Activated T-cell treated with anti-CD3 and anti-CD28 coated beads, Interleukin-2, amount 50 U/mL, for 72 hours (primary cell): ENCODE results near the gene EDARADD. TPM values are rescaled to one million over a fixed set of nuclear protein-coding genes. Genes with fewer than 3 reads are reported as not detected.
A peak's percentile ranks its signal among the peaks of the same experiment; 100 is the strongest.
"Not testable (repeated sequence)": the region's sequence is repeated elsewhere in the genome, so short reads cannot be mapped to it uniquely, and the experiment has no call there.

ENCODE experiments used
- ATAC-seq, 2 donors: fragments of 150-1000 bp; cut with Tn5 transposase; replicated peaks in 1 of 2; 2 replicates each; pipeline ENCODE4 v1.10.0; 2021; ENCODE audit warnings: moderate library complexity in 2 of 2, mild to moderate bottlenecking in 1 of 2
- DNase-seq, 2 donors: peaks; one replicate each; pipeline ENCODE4 v3.0.0; 2021 to 2022; ENCODE audit warnings: mixed read lengths in 1 of 2
- H3K27ac Mint-ChIP-seq: one replicate; pipeline ENCODE4 v1.8.0; 2022; ENCODE audit warnings: mild to moderate bottlenecking, moderate library complexity, mixed read lengths
- H3K27me3 Mint-ChIP-seq: one replicate; pipeline ENCODE4 v1.8.0; 2022; ENCODE audit warnings: low read depth, mixed read lengths
- H3K36me3 Mint-ChIP-seq, 2 donors: one replicate each; pipeline ENCODE4 v1.8.0; 2022; ENCODE audit warnings: mixed read lengths in 2 of 2, mild to moderate bottlenecking in 1 of 2; ENCODE audit not compliant: insufficient read depth in 2 of 2
- H3K4me1 Mint-ChIP-seq: one replicate; pipeline ENCODE4 v1.8.0; 2022; ENCODE audit warnings: low read depth, mixed read lengths
- H3K4me3 Mint-ChIP-seq, 2 donors: one replicate each; pipeline ENCODE4 v1.8.0; 2022; ENCODE audit warnings: mild to moderate bottlenecking in 2 of 2, mixed read lengths in 2 of 2, moderate library complexity in 2 of 2
- H3K9me3 Mint-ChIP-seq, 2 donors: one replicate each; pipeline ENCODE4 v1.8.0; 2022; ENCODE audit warnings: mixed read lengths in 2 of 2
- total RNA-seq, 2 donors: library from RNA; stranded (reverse); gene quantifications; one replicate each; pipeline ENCODE4 v1.2.3, GENCODE V29; 2022

EDARADD gene
- 1 to 10 TPM; 1.9 to 7.1 TPM for total RNA-seq

- Mint-ChIP-seq H3K9me3 (no peaks in the 10 kb centered on the region), H3K36me3 (peaks cover 5 to 10% of the 10 kb centered on the region in 2 donors), H3K27me3 (peaks cover 63% of the 10 kb centered on the region), H3K27ac (peak within 1 kb of the TSS; percentile 86), H3K4me1 (peaks cover 30% of the 10 kb centered on the region), H3K4me3 (peak within 1 kb of the TSS; percentile 89 to 92)
- DNase-seq (no peak), ATAC-seq (no peak)
These were observed at the start of gene EDARADD for GRCh38 chr1:236393681-236394481. Gene EDARADD, plus strand, starts transcription at chr1:236394286. Its CDS starts 159 bp downstream, at chr1:236394445.

- no peaks in the 10 kb centered on the region for H3K36me3 Mint-ChIP-seq
- no peaks in the 10 kb centered on the region for H3K9me3 Mint-ChIP-seq
- no peaks in the 10 kb centered on the region for H3K4me1 Mint-ChIP-seq
- no peak overlapping the region for H3K4me3 Mint-ChIP-seq
- no peak for ATAC-seq
- no peak for DNase-seq
- H3K27ac Mint-ChIP-seq, result no peak overlapping the region
- H3K27me3 Mint-ChIP-seq, result peaks cover 14% of the 10 kb centered on the region
These were observed 48.4 kb upstream of the EDARADD start for GRCh38 chr1:236345728-236346127.

- DNase-seq (no peak), ATAC-seq (no peak)
- H3K9me3 Mint-ChIP-seq, result no peaks in the 10 kb centered on the region
- no peaks in the 10 kb centered on the region for H3K36me3 Mint-ChIP-seq
- H3K27me3 Mint-ChIP-seq, result peaks cover 14% of the 10 kb centered on the region
- no peaks in the 10 kb centered on the region for H3K4me1 Mint-ChIP-seq
- no peak overlapping the region for H3K27ac Mint-ChIP-seq
- H3K4me3 Mint-ChIP-seq, result no peak overlapping the region
These were observed 46.0 kb upstream of the EDARADD start for GRCh38 chr1:236348071-236348470.

DNA sequence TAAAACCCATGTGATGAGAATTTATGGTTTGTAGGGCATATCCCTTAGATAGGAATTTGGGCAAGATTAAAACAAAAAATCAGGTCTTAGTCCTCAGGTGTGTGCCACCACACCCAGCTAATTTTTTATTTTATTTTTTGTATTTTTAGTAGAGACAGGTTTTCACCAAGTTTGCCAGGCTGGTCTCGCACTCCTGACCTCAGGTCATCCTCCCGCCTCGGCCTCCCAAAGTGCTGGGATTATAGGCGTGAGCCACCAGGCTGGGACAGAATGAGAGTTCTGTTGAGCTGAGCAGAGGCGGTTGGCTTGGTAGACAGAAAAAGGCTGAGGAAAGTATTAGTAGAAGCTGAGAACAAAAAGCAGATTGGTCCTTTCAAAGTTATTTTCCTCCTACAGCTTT is 43.8 kb upstream of the EDARADD start:
- DNase-seq (no peak), ATAC-seq (no peak)
- H3K36me3 Mint-ChIP-seq, result no peaks in the 10 kb centered on the region
- no peaks in the 10 kb centered on the region for H3K4me1 Mint-ChIP-seq
- no peak overlapping the region for H3K4me3 Mint-ChIP-seq
- H3K9me3 Mint-ChIP-seq, result no peaks in the 10 kb centered on the region
- H3K27ac Mint-ChIP-seq, result no peak overlapping the region
- peaks cover 14% of the 10 kb centered on the region for H3K27me3 Mint-ChIP-seq

- Mint-ChIP-seq H3K4me1 (no peaks in the 10 kb centered on the region), H3K36me3 (no peaks in the 10 kb centered on the region), H3K9me3 (no peaks in the 10 kb centered on the region), H3K4me3 (no peak overlapping the region), H3K27me3 (peaks cover 14% of the 10 kb centered on the region), H3K27ac (no peak overlapping the region)
- ATAC-seq, result no peak
- no peak for DNase-seq
These were observed 42.1 kb upstream of the EDARADD start for GRCh38 chr1:236351875-236352573.

DNA sequence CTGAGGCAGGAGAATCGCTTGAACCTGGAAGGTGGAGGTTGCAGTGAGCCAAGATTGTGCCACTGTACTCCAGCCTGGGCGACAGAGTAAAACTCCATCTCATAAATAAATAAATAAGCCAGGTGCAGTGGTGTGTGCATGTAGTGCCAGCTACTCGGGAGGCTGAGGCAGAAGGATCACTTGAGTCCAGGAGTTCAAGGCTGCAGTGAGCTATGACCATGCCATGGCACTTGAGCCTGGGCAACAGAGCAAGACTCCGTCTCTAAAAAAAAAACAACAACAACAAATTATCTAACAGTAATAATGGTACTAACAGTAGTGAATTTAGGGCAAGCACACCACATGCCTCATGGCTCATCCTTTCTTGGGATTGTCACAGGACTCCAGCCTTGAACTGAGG is 41.3 kb upstream of the EDARADD start:
- not testable (repeated sequence) for H3K4me1 Mint-ChIP-seq, ATAC-seq, H3K27ac Mint-ChIP-seq, DNase-seq, H3K36me3 Mint-ChIP-seq, H3K4me3 Mint-ChIP-seq, H3K9me3 Mint-ChIP-seq
- peaks cover 14% of the 10 kb centered on the region for H3K27me3 Mint-ChIP-seq

GRCh38 chr1:236353813-236354212 is 40.3 kb upstream of the EDARADD start:
- peaks cover 14% of the 10 kb centered on the region for H3K27me3 Mint-ChIP-seq
- peaks cover 5 to 6% of the 10 kb centered on the region in 2 donors for H3K36me3 Mint-ChIP-seq
- no peaks in the 10 kb centered on the region for H3K4me1 Mint-ChIP-seq
- no peak overlapping the region for H3K4me3 Mint-ChIP-seq
- H3K27ac Mint-ChIP-seq, result no peak overlapping the region
- peaks cover 6% of the 10 kb centered on the region in 2 donors for H3K9me3 Mint-ChIP-seq
- ATAC-seq (no peak), DNase-seq (no peak)

DNA sequence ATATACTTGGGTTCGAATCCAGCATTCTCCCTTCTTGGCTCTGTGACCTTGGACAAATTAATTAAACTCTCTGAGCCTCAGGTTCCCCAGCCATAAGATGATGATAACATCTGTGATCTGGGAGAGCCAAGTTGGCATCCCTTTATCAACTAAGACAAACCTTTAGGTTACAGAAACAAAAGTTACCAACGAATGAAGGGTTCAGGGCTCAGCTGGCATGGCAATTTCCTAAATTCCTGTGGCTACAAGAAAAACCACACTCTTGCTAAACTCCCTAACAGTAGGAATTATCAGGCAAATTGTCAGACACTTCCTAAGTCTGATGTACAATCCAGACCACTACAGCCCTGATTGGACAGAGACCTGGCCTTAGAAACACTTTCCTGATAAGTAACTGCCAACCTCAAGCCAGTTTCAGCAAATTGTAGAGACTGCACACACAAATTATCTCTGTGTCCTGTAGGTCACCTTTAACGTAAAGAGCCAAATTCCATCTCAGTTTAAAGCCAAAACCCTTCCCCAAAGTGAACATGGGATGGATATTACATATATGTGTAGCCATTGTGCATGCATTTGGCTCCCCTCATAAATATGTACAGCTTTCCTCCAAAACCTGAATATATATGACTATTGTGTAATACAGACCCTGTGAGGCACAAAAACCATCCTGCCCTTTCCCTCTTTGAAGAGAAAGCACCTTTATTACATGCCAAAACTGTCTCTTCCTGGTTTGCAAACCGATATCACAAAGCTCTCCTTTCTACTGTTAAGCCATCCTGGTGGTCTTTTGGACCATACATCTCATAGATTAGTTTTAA is 39.5 kb upstream of the EDARADD start:
- peaks cover 6 to 8% of the 10 kb centered on the region in 2 donors for H3K9me3 Mint-ChIP-seq
- H3K36me3 Mint-ChIP-seq, result peaks cover 5 to 6% of the 10 kb centered on the region in 2 donors
- no peak overlapping the region for H3K27ac Mint-ChIP-seq
- no peaks in the 10 kb centered on the region for H3K4me1 Mint-ChIP-seq
- DNase-seq (no peak), ATAC-seq (no peak)
- H3K4me3 Mint-ChIP-seq, result no peak overlapping the region
- peaks cover 7% of the 10 kb centered on the region for H3K27me3 Mint-ChIP-seq

- H3K27ac Mint-ChIP-seq, result no peak overlapping the region
- DNase-seq, result no peak
- no peak for ATAC-seq
- no peaks in the 10 kb centered on the region for H3K27me3 Mint-ChIP-seq
- H3K4me1 Mint-ChIP-seq, result no peaks in the 10 kb centered on the region
- peaks cover 6 to 8% of the 10 kb centered on the region in 2 donors for H3K9me3 Mint-ChIP-seq
- no peak overlapping the region for H3K4me3 Mint-ChIP-seq
- peaks cover 5 to 8% of the 10 kb centered on the region in 2 donors for H3K36me3 Mint-ChIP-seq
These were observed 37.9 kb upstream of the EDARADD start for GRCh38 chr1:236356141-236356540.

- Mint-ChIP-seq H3K4me3 (no peak overlapping the region), H3K27ac (no peak overlapping the region), H3K27me3 (no peaks in the 10 kb centered on the region), H3K9me3 (peaks cover 6 to 8% of the 10 kb centered on the region in 2 donors), H3K4me1 (no peaks in the 10 kb centered on the region), H3K36me3 (peaks cover 5 to 8% of the 10 kb centered on the region in 2 donors)
- ATAC-seq (no peak), DNase-seq (no peak)
These were observed 32.0 kb upstream of the EDARADD start for GRCh38 chr1:236361909-236362590.

GRCh38 chr1:236363237-236363636 is 30.8 kb upstream of the EDARADD start:
- no peaks in the 10 kb centered on the region for H3K4me1 Mint-ChIP-seq
- no peak for DNase-seq
- no peak overlapping the region for H3K4me3 Mint-ChIP-seq
- no peak overlapping the region for H3K27ac Mint-ChIP-seq
- H3K9me3 Mint-ChIP-seq, result peaks cover 6 to 7% of the 10 kb centered on the region in 2 donors
- no peaks in the 10 kb centered on the region for H3K27me3 Mint-ChIP-seq
- ATAC-seq, result no peak
- H3K36me3 Mint-ChIP-seq, result peaks cover 5% of the 10 kb centered on the region in 2 donors

GRCh38 chr1:236365999-236366570 is 28.0 kb upstream of the EDARADD start:
- no peaks in the 10 kb centered on the region for H3K36me3 Mint-ChIP-seq
- no peak overlapping the region for H3K4me3 Mint-ChIP-seq
- DNase-seq, result no peak
- ATAC-seq, result no peak
- H3K4me1 Mint-ChIP-seq, result no peaks in the 10 kb centered on the region
- no peaks in the 10 kb centered on the region for H3K9me3 Mint-ChIP-seq
- no peak overlapping the region for H3K27ac Mint-ChIP-seq
- no peaks in the 10 kb centered on the region for H3K27me3 Mint-ChIP-seq
